ENCODE results near the gene SETD1B.

GRCh38 chr12:121786440-121786825 lies 17.4 kb upstream of the SETD1B start:
- no peak for TF ChIP-seq POLR2A (IDR thresholded peaks at IDR 0.05)
- TF ChIP-seq CTCF (IDR thresholded peaks at IDR 0.05): no peak
- no peak for TF ChIP-seq POLR2AphosphoS5 (IDR thresholded peaks at IDR 0.05)

Data from prostate gland (tissue), 2 donors.